GM12878 (cell line): Measurements from ENCODE around the gene PCDHGB5. TPM values are rescaled to one million over a fixed set of nuclear protein-coding genes. Genes with fewer than 3 reads are reported as not detected.

ENCODE experiments used
- ATAC-seq: fragments of 200-7000 bp; cut with Tn5 transposase; 3 replicates; pipeline ENCODE4 v1.9.1; 2020; ENCODE audit warnings: mild to moderate bottlenecking, moderate library complexity
- BruUV-seq: library from RNA; stranded (reverse); fragments of 400-500 nt; replicated peaks from 2 replicates; lab custom pipeline; 2021; lab: Mats Ljungman, UMichigan
- CTCF ChIA-PET: fragments of 300-600 bp; sonication (Branson Sonifier 250); formaldehyde crosslinking; extraction: SDS; loops from one replicate; lab custom pipeline; 2021; ENCODE audit warnings: inconsistent platforms; lab: Yijun Ruan, JAX
- POLR2A ChIA-PET: fragments of 350-600 bp; formaldehyde crosslinking; extraction: SDS; loops from one replicate; lab custom pipeline; 2021; ENCODE audit warnings: inconsistent platforms; lab: Charles Lee
- RAD21 ChIA-PET: fragments of 300-600 bp; sonication (Branson Sonifier 250); formaldehyde crosslinking; loops from one replicate; lab custom pipeline; 2023; ENCODE audit warnings: antibody characterized with exemption; ENCODE audit not compliant: unreplicated experiment; lab: Charles Lee
- SMC1A ChIA-PET: fragments of 300-600 bp; sonication (Branson Sonifier 250); formaldehyde crosslinking; loops from one replicate; lab custom pipeline; 2023; ENCODE audit not compliant: unreplicated experiment, uncharacterized antibody; lab: Charles Lee
- DNase-seq: peaks from one replicate; pipeline ENCODE4 v3.0.0-alpha.2; 2011; ENCODE audit warnings: low read depth, low spot score
- FAIRE-seq: peaks from 3 replicates; lab custom pipeline; 2011; peaks lifted over from hg19 to GRCh38; lab: Jason Lieb, UNC
- H2AFZ ChIP-seq: 2 replicates; pipeline ENCODE4 v1.6.0; 2011; ENCODE audit warnings: low read depth, low read length, control low read depth; ENCODE audit not compliant: control insufficient read depth
- H3K27ac ChIP-seq: 2 replicates; pipeline ENCODE4 v1.5.1; 2011; ENCODE audit warnings: control low read depth; ENCODE audit not compliant: control insufficient read depth, insufficient read depth
- H3K27me3 ChIP-seq, 2 experiments: replicated peaks in 1 of 2; 2 replicates each; pipeline versions ENCODE4 v1.6.0 to v1.6.1; 2011; ENCODE audit warnings: low read length in 1 of 2; ENCODE audit not compliant: control insufficient read depth in 2 of 2, insufficient read depth in 2 of 2
- H3K36me3 ChIP-seq, 2 experiments: 2 replicates each; pipeline ENCODE4 v1.5.1; 2011; ENCODE audit warnings: low read length in 1 of 2; ENCODE audit not compliant: control insufficient read depth in 2 of 2, insufficient read depth in 2 of 2
- H3K4me1 ChIP-seq: 2 replicates; pipeline ENCODE4 v1.6.1; 2011; ENCODE audit warnings: mild to moderate bottlenecking, low read length, moderate library complexity, mixed read lengths; ENCODE audit not compliant: control insufficient read depth, insufficient read depth
- H3K4me2 ChIP-seq: 2 replicates; pipeline ENCODE4 v1.6.0; 2011; ENCODE audit warnings: control low read depth; ENCODE audit not compliant: control insufficient read depth, insufficient read depth
- H3K4me3 ChIP-seq: fragments of 200-600 bp; sonication (generic); 2 replicates; pipeline ENCODE4 v1.5.1; 2016
- H3K79me2 ChIP-seq: 2 replicates; pipeline ENCODE4 v1.6.0; 2011; ENCODE audit warnings: low read length; ENCODE audit not compliant: control insufficient read depth, insufficient read depth
- H3K9ac ChIP-seq: 2 replicates; pipeline ENCODE4 v1.8.0; 2011; ENCODE audit warnings: low read length, control low read depth, mixed read lengths; ENCODE audit not compliant: control insufficient read depth, insufficient read depth
- H3K9me3 ChIP-seq: replicated peaks from 3 replicates; pipeline ENCODE4 v1.5.1; 2011; ENCODE audit warnings: mild to moderate bottlenecking, low read length; ENCODE audit not compliant: control insufficient read depth, insufficient read depth
- H4K20me1 ChIP-seq: 2 replicates; pipeline ENCODE4 v1.6.0; 2011; ENCODE audit not compliant: control insufficient read depth, insufficient read depth
- TARDBP ChIP-seq: IDR thresholded peaks from 2 replicates; pipeline ENCODE4 v1.6.1; 2016; ENCODE audit warnings: borderline replicate concordance
- TBL1XR1 ChIP-seq: IDR thresholded peaks from 2 replicates; pipeline ENCODE4 v1.6.1; 2012; ENCODE audit warnings: low read depth, low read length, improper control_type of control experiment
- YBX1 ChIP-seq: fragments of 450-650 bp; IDR thresholded peaks from 2 replicates; pipeline ENCODE4 v1.6.1; 2016; ENCODE audit warnings: antibody characterized with exemption
- WGBS: methylation state at CpG from one replicate; pipeline ENCODE4 v1.1.6; 2016; ENCODE audit warnings: low lambda C conversion rate; ENCODE audit not compliant: insufficient replicate concordance, insufficient coverage; ENCODE audit errors: missing lambda C conversion rate; 5-methylcytosine and 5-hydroxymethylcytosine counted together
- in situ Hi-C: fragments of 300-500 bp; cut with MboI; formaldehyde crosslinking; loops from 9 replicates; pipeline ENCODE4 v1.14.3; 2018; ENCODE audit warnings: mixed read lengths
- intact Hi-C: fragments of 100-400 bp; cut with micrococcal nuclease; formaldehyde crosslinking; loops from one replicate; pipeline ENCODE4 v1.14.2; 2022; ENCODE audit not compliant: unreplicated experiment
- polyA plus RNA-seq, 11 experiments: library from polyadenylated mRNA; depleted of rRNA in 4 of 11; unstranded in 6 of 11; stranded (reverse) in 5 of 11; fragments of >200 nt; fragmentation: Nextera tagmentation in 4 of 11; fragmentation: Illumina TruSeq in 1 of 11; extraction: Ambion mirVana in 4 of 11; extraction: Trizol in 1 of 11; gene quantifications; 1 replicate in 1 of 11; 2 replicates in 10 of 11; pipeline versions ENCODE4 v1.2.1 to v1.2.3, GENCODE V29; 2011 to 2016; ENCODE audit warnings: inconsistent platforms in 2 of 11, missing spikeins in 2 of 11, low read depth in 1 of 11
- total RNA-seq, 4 experiments: library from RNA; depleted of rRNA in 3 of 4; stranded (reverse); fragments of >200 nt in 3 of 4; fragmentation: Illumina TruSeq in 1 of 4; extraction: Trizol in 1 of 4; gene quantifications; 2 replicates each; pipeline versions ENCODE4 v1.2.1 to v1.2.3, GENCODE V29; 2013 to 2021
- TF ChIP-seq, protein P1 (sequence below): IDR thresholded peaks from 2 replicates; pipeline ENCODE4 v1.6.1; 2012; ENCODE audit warnings: mild to moderate bottlenecking, low read depth, low read length

The PCDHGB5 gene
- total and polyA plus RNA-seq, 10 of the 15 experiments (the other 5 are each of a cell fraction or from before 2014, with no cell fraction given) = 0.02 to 2.3 (median 1.3) TPM; not detected in 1

DNA sequence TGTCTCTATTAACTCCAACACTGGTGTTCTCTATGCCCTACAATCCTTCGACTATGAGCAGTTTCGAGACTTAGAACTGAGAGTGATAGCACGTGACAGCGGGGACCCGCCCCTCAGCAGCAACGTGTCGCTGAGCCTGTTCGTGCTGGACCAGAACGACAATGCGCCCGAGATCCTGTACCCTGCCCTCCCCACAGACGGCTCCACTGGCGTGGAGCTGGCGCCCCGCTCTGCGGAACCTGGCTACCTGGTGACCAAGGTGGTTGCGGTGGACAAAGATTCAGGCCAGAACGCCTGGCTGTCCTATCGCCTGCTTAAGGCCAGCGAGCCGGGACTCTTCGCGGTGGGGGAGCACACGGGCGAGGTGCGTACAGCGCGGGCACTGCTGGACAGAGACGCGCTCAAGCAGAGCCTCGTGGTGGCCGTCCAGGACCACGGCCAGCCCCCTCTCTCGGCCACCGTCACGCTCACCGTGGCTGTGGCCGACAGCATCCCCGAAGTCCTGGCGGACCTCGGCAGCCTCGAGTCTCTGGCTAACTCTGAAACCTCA, 25.1 kb downstream of the PCDHGB5 start:
- ChIA-PET RAD21 (no interaction called here), CTCF (interaction anchor here (0.9 to 10.9 kb wide), 6 partner anchors 53 to 141 kb away, joined by 3 to 245 read pairs (median 22); partner anchors contain the start of gene PCDHGC3), POLR2A (no interaction called here), SMC1A (interaction anchor here (2.7 kb wide), 1 partner anchor 100 kb away, joined by 22 read pairs; no protein-coding TSS in a partner anchor)
- in situ Hi-C loops (no loop called here), intact Hi-C loops (no loop called here)
- peaks cover 20% of the 10 kb centered on the region; the same call in 2 of the 3 replicates for H3K9me3 ChIP-seq
- H3K4me1 ChIP-seq = peaks cover 4% of the 10 kb centered on the region; the same call in 1 of the 2 replicates
- no peaks in the 10 kb centered on the region for H4K20me1 ChIP-seq
- H3K4me3 ChIP-seq = no peak overlapping the region
- H3K27ac ChIP-seq = no peak overlapping the region
- H3K4me2 ChIP-seq = no peak overlapping the region
- no peaks in the 10 kb centered on the region; a peak in 1 of 4 replicates for H3K27me3 ChIP-seq
- no peaks in the 10 kb centered on the region for H3K79me2 ChIP-seq
- TF ChIP-seq TARDBP (no peak), YBX1 (no peak), TBL1XR1 (no peak)
- TF ChIP-seq, protein P1, sequence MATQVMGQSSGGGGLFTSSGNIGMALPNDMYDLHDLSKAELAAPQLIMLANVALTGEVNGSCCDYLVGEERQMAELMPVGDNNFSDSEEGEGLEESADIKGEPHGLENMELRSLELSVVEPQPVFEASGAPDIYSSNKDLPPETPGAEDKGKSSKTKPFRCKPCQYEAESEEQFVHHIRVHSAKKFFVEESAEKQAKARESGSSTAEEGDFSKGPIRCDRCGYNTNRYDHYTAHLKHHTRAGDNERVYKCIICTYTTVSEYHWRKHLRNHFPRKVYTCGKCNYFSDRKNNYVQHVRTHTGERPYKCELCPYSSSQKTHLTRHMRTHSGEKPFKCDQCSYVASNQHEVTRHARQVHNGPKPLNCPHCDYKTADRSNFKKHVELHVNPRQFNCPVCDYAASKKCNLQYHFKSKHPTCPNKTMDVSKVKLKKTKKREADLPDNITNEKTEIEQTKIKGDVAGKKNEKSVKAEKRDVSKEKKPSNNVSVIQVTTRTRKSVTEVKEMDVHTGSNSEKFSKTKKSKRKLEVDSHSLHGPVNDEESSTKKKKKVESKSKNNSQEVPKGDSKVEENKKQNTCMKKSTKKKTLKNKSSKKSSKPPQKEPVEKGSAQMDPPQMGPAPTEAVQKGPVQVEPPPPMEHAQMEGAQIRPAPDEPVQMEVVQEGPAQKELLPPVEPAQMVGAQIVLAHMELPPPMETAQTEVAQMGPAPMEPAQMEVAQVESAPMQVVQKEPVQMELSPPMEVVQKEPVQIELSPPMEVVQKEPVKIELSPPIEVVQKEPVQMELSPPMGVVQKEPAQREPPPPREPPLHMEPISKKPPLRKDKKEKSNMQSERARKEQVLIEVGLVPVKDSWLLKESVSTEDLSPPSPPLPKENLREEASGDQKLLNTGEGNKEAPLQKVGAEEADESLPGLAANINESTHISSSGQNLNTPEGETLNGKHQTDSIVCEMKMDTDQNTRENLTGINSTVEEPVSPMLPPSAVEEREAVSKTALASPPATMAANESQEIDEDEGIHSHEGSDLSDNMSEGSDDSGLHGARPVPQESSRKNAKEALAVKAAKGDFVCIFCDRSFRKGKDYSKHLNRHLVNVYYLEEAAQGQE = no peak
- FAIRE-seq = no peak
- no peak for ATAC-seq
- no peak for DNase-seq
- 87% methylated on average over 40 of the region's 42 CpGs for WGBS
- no peaks in the 10 kb centered on the region for H3K36me3 ChIP-seq
- no peak overlapping the region for H3K9ac ChIP-seq
- no TSS peak for BruUV-seq
- no peak overlapping the region for H2AFZ ChIP-seq
